Measurements from ENCODE around the gene AP3B1.
"Not testable (repeated sequence)": the region's sequence is repeated elsewhere in the genome, so short reads cannot be mapped to it uniquely, and the experiment has no call there.

The AP3B1 gene

DNA sequence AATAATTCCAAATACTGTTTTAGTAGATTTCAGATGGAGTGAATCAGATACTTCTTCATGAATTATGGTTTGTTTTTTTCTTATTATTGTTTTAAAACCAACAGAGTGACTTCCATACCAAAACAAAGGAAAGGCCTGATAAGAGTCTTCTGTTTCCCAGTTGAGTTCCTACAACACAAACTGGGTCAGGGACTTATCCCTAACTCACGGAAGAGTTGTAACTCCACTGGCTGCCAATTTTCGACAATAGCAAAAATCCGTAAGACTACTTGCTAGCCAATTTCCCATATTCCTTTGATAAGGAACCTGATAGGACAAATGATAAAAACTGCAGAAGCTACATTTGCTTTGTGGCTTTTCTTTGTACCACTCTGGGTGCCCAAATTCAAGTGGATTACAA is 219.2 kb downstream of the AP3B1 start:
- TF ChIP-seq, protein P1, sequence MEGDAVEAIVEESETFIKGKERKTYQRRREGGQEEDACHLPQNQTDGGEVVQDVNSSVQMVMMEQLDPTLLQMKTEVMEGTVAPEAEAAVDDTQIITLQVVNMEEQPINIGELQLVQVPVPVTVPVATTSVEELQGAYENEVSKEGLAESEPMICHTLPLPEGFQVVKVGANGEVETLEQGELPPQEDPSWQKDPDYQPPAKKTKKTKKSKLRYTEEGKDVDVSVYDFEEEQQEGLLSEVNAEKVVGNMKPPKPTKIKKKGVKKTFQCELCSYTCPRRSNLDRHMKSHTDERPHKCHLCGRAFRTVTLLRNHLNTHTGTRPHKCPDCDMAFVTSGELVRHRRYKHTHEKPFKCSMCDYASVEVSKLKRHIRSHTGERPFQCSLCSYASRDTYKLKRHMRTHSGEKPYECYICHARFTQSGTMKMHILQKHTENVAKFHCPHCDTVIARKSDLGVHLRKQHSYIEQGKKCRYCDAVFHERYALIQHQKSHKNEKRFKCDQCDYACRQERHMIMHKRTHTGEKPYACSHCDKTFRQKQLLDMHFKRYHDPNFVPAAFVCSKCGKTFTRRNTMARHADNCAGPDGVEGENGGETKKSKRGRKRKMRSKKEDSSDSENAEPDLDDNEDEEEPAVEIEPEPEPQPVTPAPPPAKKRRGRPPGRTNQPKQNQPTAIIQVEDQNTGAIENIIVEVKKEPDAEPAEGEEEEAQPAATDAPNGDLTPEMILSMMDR (IDR thresholded peaks at IDR 0.05; ENCODE audit: low read length), result no peak
- TF ChIP-seq EZH2 (IDR thresholded peaks at IDR 0.05; ENCODE audit: borderline replicate concordance, low read length), result no peak
- Histone ChIP-seq H3K36me3 (ENCODE audit: insufficient read depth, low read length) (no peaks in the 10 kb centered on the region), H3K79me2 (ENCODE audit: insufficient read depth, low read length) (no peaks in the 10 kb centered on the region), H3K27me3 (ENCODE audit: insufficient read depth, low read length) (no peaks in the 10 kb centered on the region), H3K9me2 (ENCODE audit: low read depth, low read length) (no peaks in the 10 kb centered on the region), H3K4me1 (ENCODE audit: insufficient read depth, low read length, severe bottlenecking) (no peaks in the 10 kb centered on the region), H3K9ac (ENCODE audit: low read length) (no peak overlapping the region), H3K27ac (ENCODE audit: low read depth, low read length, poor library complexity, severe bottlenecking) (no peak overlapping the region), H3K4me2 (ENCODE audit: low read length) (no peak overlapping the region), H3K9me3 (ENCODE audit: low read length) (no peaks in the 10 kb centered on the region), H3F3A (ENCODE audit: insufficient read depth, low read length) (no peaks in the 10 kb centered on the region), H3K4me3 (ENCODE audit: low read depth, low read length, poor library complexity, severe bottlenecking) (no peak overlapping the region), H4K20me1 (ENCODE audit: insufficient read depth, low read length) (no peaks in the 10 kb centered on the region), H2AFZ (ENCODE audit: low read length) (no peak overlapping the region)

DNA sequence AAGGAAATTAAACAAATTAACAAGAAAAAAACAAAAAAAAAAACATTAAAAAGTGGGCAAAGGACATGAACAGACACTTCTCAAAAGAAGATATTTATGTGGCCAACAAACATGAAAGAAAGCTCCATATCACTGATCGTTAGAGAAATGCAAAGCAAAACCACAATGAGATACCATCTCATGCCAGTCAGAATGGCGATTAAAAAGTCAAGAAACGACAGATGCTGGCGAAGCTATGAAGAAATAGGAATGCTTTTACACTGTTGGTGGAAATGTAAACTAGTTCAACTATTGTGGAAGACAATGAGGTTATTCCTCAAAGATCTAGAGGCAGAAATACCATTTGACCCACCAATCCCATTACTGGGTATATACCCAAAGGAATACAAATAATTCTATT is 223.8 kb downstream of the AP3B1 start:
- H3K9me2 ChIP-seq (ENCODE audit: low read depth, low read length); H3K36me3 ChIP-seq (ENCODE audit: insufficient read depth, low read length); H3K9ac ChIP-seq (ENCODE audit: low read length); H3K4me1 ChIP-seq (ENCODE audit: insufficient read depth, low read length, severe bottlenecking); H3K79me2 ChIP-seq (ENCODE audit: insufficient read depth, low read length); H3K27me3 ChIP-seq (ENCODE audit: insufficient read depth, low read length); H2AFZ ChIP-seq (ENCODE audit: low read length); H3K9me3 ChIP-seq (ENCODE audit: low read length); H3K4me3 ChIP-seq (ENCODE audit: low read depth, low read length, poor library complexity, severe bottlenecking); H3K27ac ChIP-seq (ENCODE audit: low read depth, low read length, poor library complexity, severe bottlenecking); H3F3A ChIP-seq (ENCODE audit: insufficient read depth, low read length); H3K4me2 ChIP-seq (ENCODE audit: low read length); H4K20me1 ChIP-seq (ENCODE audit: insufficient read depth, low read length): not testable (repeated sequence)

DNA sequence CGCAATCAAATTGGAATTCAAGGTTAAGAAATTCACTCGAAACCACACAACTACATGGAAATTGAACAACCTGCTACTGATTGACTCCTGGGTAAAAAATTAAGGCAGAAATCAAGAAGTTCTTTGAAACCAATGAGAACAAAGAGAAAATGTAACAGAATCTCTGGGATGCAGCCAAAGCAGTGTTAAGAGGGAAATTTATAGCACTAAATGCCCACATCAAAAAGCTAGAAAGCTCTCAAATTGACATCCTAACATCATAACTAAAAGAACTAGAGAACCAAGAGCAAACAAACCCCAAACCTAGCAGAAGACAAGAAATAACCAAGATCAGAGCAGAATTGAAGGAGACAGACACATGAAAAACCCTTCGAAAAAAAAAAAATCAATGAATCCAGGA is 226.9 kb downstream of the AP3B1 start:
- not testable (repeated sequence) for H3K27ac ChIP-seq (ENCODE audit: low read depth, low read length, poor library complexity, severe bottlenecking); H3K4me2 ChIP-seq (ENCODE audit: low read length); H3F3A ChIP-seq (ENCODE audit: insufficient read depth, low read length); H3K79me2 ChIP-seq (ENCODE audit: insufficient read depth, low read length); H3K36me3 ChIP-seq (ENCODE audit: insufficient read depth, low read length); H3K27me3 ChIP-seq (ENCODE audit: insufficient read depth, low read length); H2AFZ ChIP-seq (ENCODE audit: low read length); H3K4me3 ChIP-seq (ENCODE audit: low read depth, low read length, poor library complexity, severe bottlenecking); H4K20me1 ChIP-seq (ENCODE audit: insufficient read depth, low read length); H3K9ac ChIP-seq (ENCODE audit: low read length); H3K9me2 ChIP-seq (ENCODE audit: low read depth, low read length); H3K9me3 ChIP-seq (ENCODE audit: low read length); H3K4me1 ChIP-seq (ENCODE audit: insufficient read depth, low read length, severe bottlenecking)

DNA sequence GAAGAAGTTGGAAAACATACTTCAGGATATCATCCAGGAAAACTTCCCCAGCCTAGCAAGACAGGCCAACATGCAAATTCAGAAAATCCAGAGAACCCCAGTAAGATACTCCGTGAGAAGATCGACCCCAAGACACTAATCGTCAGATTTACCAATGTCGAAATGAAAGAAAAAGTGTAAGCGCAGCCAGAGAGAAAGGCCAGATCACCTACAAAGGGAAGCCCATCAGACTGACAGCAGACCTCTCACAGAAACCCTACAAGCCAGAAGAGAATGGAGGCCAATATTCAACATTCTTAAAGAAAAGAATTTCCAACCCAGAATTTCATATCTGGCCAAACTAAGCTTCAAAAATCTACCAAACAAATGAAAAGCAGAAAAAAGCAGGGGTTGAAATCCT is 227.8 kb downstream of the AP3B1 start:
- H3K4me1 ChIP-seq (ENCODE audit: insufficient read depth, low read length, severe bottlenecking); H3K27me3 ChIP-seq (ENCODE audit: insufficient read depth, low read length); H2AFZ ChIP-seq (ENCODE audit: low read length); H3K4me2 ChIP-seq (ENCODE audit: low read length); H3K9ac ChIP-seq (ENCODE audit: low read length); H3K36me3 ChIP-seq (ENCODE audit: insufficient read depth, low read length); H3K9me3 ChIP-seq (ENCODE audit: low read length); H3F3A ChIP-seq (ENCODE audit: insufficient read depth, low read length); H3K79me2 ChIP-seq (ENCODE audit: insufficient read depth, low read length); H3K4me3 ChIP-seq (ENCODE audit: low read depth, low read length, poor library complexity, severe bottlenecking); H3K9me2 ChIP-seq (ENCODE audit: low read depth, low read length); H4K20me1 ChIP-seq (ENCODE audit: insufficient read depth, low read length); H3K27ac ChIP-seq (ENCODE audit: low read depth, low read length, poor library complexity, severe bottlenecking): not testable (repeated sequence)

DNA sequence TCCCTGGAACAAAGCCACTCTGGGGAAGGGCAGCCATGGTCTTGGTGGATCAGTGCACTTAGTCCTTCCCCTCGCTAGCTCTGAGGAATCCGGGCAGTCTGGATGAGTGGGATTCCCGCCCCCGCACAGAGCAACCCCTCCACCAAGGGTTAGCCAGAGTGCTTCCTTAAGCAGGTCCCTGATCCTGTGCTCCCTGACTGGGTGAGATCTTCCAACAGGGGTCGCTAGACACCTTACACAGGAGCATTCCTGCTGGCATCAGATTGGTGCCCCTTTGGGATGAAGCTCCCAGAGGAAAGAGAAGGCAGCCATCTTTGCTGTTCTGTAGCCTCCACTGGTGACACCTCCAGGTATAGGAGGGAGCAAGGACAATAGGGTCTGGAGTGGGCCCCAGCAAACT is 228.8 kb downstream of the AP3B1 start:
- TF ChIP-seq, protein P1 (IDR thresholded peaks at IDR 0.05; ENCODE audit: low read length), result peak; percentile 47
- TF ChIP-seq EZH2 (IDR thresholded peaks at IDR 0.05; ENCODE audit: borderline replicate concordance, low read length), result no peak
- H3K36me3 ChIP-seq (ENCODE audit: insufficient read depth, low read length), result no peaks in the 10 kb centered on the region
- no peak overlapping the region for H3K4me2 ChIP-seq (ENCODE audit: low read length)
- H3K4me1 ChIP-seq (ENCODE audit: insufficient read depth, low read length, severe bottlenecking), result no peaks in the 10 kb centered on the region
- H3K27me3 ChIP-seq (ENCODE audit: insufficient read depth, low read length), result no peaks in the 10 kb centered on the region
- H3K9me3 ChIP-seq (ENCODE audit: low read length), result no peaks in the 10 kb centered on the region
- H3K9me2 ChIP-seq (ENCODE audit: low read depth, low read length), result no peaks in the 10 kb centered on the region
- H3K4me3 ChIP-seq (ENCODE audit: low read depth, low read length, poor library complexity, severe bottlenecking), result no peak overlapping the region
- no peak overlapping the region for H2AFZ ChIP-seq (ENCODE audit: low read length)
- H3F3A ChIP-seq (ENCODE audit: insufficient read depth, low read length), result no peaks in the 10 kb centered on the region
- no peaks in the 10 kb centered on the region for H4K20me1 ChIP-seq (ENCODE audit: insufficient read depth, low read length)
- no peak overlapping the region for H3K27ac ChIP-seq (ENCODE audit: low read depth, low read length, poor library complexity, severe bottlenecking)
- no peak overlapping the region for H3K9ac ChIP-seq (ENCODE audit: low read length)
- H3K79me2 ChIP-seq (ENCODE audit: insufficient read depth, low read length), result no peaks in the 10 kb centered on the region

Measured in OCI-LY1 (cell line).